ENCODE results near the gene ERBB4. TPM values are rescaled to one million over a fixed set of nuclear protein-coding genes. Genes with fewer than 3 reads are reported as not detected.
"Not testable (repeated sequence)": the region's sequence is repeated elsewhere in the genome, so short reads cannot be mapped to it uniquely, and the experiment has no call there.

ERBB4 gene
- polyA plus RNA-seq, 1 donor: 0.37 TPM

GRCh38 chr2:212193803-212194202 lies 344.8 kb downstream of the ERBB4 start:
- Histone ChIP-seq H3K4me3 (ENCODE audit: low read length) (no peak overlapping the region), H3K4me1 (ENCODE audit: control insufficient read depth, insufficient read depth, low read length) (no peaks in the 10 kb centered on the region), H3K27ac (ENCODE audit: low read length) (no peak overlapping the region), H3K36me3 (ENCODE audit: control insufficient read depth, insufficient read depth, low read length) (no peaks in the 10 kb centered on the region), H3K27me3 (ENCODE audit: control insufficient read depth, insufficient read depth, low read length) (no peaks in the 10 kb centered on the region), H3K9me3 (ENCODE audit: control insufficient read depth, low read depth, low read length) (no peaks in the 10 kb centered on the region)
- 80% methylated on average over 1 of the region's 1 CpG for WGBS (ENCODE audit: insufficient coverage, low lambda C conversion rate)
- DNase-seq: no peak

DNA sequence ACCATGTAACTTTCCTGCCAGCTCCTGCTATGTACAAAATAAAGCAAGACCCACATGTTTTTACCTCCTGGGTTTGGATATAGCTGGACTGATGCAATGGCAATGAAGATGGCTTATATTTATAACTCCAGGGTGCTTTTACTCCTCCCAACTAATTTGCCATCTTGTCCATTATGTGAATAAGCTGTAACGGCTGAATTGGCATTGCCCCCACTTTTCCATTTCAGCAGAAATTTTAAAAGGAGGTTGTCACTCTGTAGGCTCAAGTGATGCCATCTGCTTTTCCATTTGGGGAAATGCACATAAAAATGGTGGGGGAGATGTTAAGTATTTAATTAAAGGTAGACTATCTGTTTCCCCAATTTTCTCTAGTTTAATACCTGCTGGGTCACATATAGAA lies 345.5 kb downstream of the ERBB4 start:
- no CpG with 5 or more reads among the region's 1 CpG for WGBS (ENCODE audit: insufficient coverage, low lambda C conversion rate)
- DNase-seq: no peak
- H3K36me3 ChIP-seq (ENCODE audit: control insufficient read depth, insufficient read depth, low read length): no peaks in the 10 kb centered on the region
- no peaks in the 10 kb centered on the region for H3K4me1 ChIP-seq (ENCODE audit: control insufficient read depth, insufficient read depth, low read length)
- no peaks in the 10 kb centered on the region for H3K27me3 ChIP-seq (ENCODE audit: control insufficient read depth, insufficient read depth, low read length)
- H3K4me3 ChIP-seq (ENCODE audit: low read length): no peak overlapping the region
- H3K9me3 ChIP-seq (ENCODE audit: control insufficient read depth, low read depth, low read length): no peaks in the 10 kb centered on the region
- H3K27ac ChIP-seq (ENCODE audit: low read length): no peak overlapping the region

- H3K27ac ChIP-seq (ENCODE audit: low read length); H3K36me3 ChIP-seq (ENCODE audit: control insufficient read depth, insufficient read depth, low read length); H3K4me1 ChIP-seq (ENCODE audit: control insufficient read depth, insufficient read depth, low read length); H3K4me3 ChIP-seq (ENCODE audit: low read length); H3K9me3 ChIP-seq (ENCODE audit: control insufficient read depth, low read depth, low read length); DNase-seq; H3K27me3 ChIP-seq (ENCODE audit: control insufficient read depth, insufficient read depth, low read length): not testable (repeated sequence)
- WGBS (ENCODE audit: insufficient coverage, low lambda C conversion rate): 81% methylated on average over 3 of the region's 8 CpGs
Observed at GRCh38 chr2:212191438-212191837, 347.2 kb downstream of the ERBB4 start.

DNA sequence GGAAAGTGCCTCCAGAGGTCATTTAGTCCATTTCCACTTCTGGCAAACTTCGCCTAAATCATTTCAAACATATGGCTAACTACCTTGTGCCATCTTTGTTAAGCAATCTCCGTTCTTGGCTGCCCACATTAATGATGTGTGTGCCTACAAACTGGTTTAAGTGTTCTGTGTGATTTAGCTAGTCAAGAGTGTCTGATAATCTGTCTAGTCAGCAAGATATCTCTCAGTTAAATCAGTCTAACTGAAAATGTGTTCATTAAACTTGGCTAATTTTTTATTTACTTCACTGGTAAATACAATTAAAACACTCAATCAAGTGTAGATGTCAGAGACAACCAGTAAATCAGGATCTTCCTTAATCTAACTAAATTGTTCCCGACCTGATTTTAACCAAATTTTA lies 352.4 kb downstream of the ERBB4 start:
- H3K4me3 ChIP-seq (ENCODE audit: low read length): no peak overlapping the region
- no peak overlapping the region for H3K27ac ChIP-seq (ENCODE audit: low read length)
- H3K9me3 ChIP-seq (ENCODE audit: control insufficient read depth, low read depth, low read length): no peaks in the 10 kb centered on the region
- no peak for DNase-seq
- no peaks in the 10 kb centered on the region for H3K27me3 ChIP-seq (ENCODE audit: control insufficient read depth, insufficient read depth, low read length)
- WGBS (ENCODE audit: insufficient coverage, low lambda C conversion rate): 93% methylated on average over 2 of the region's 3 CpGs
- no peaks in the 10 kb centered on the region for H3K4me1 ChIP-seq (ENCODE audit: control insufficient read depth, insufficient read depth, low read length)
- H3K36me3 ChIP-seq (ENCODE audit: control insufficient read depth, insufficient read depth, low read length): no peaks in the 10 kb centered on the region

DNA sequence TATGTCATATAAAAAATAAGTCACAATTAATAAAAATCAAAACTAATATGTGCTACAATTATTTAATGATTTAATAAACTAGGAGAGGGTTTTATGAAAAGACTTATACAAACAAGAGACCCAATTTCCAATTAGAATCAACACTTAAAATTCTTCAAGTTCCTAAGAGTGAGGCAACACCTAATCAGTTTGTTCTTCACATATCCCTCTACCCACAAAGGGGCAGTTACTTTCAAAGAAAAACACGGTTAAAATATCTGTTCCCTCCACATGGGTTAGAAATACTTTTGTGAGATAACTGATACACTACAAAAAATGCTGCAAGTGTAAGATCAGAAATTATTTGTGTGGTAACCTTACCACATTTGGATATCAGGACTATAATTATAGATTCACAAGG lies 357.0 kb downstream of the ERBB4 start:
- H3K36me3 ChIP-seq (ENCODE audit: control insufficient read depth, insufficient read depth, low read length): no peaks in the 10 kb centered on the region
- H3K4me1 ChIP-seq (ENCODE audit: control insufficient read depth, insufficient read depth, low read length): no peaks in the 10 kb centered on the region
- no CpG with 5 or more reads among the region's 1 CpG for WGBS (ENCODE audit: insufficient coverage, low lambda C conversion rate)

GRCh38 chr2:212180408-212181083 lies 358.1 kb downstream of the ERBB4 start:
- 86% methylated on average over 3 of the region's 3 CpGs for whole genome bisulfite sequencing (ENCODE audit: insufficient coverage, low lambda C conversion rate)
- H3K4me1 ChIP-seq (ENCODE audit: control insufficient read depth, insufficient read depth, low read length): no peaks in the 10 kb centered on the region
- no peaks in the 10 kb centered on the region for H3K27me3 ChIP-seq (ENCODE audit: control insufficient read depth, insufficient read depth, low read length)
- H3K9me3 ChIP-seq (ENCODE audit: control insufficient read depth, low read depth, low read length): no peaks in the 10 kb centered on the region
- no peak overlapping the region for H3K4me3 ChIP-seq (ENCODE audit: low read length)
- H3K27ac ChIP-seq (ENCODE audit: low read length): no peak overlapping the region
- no peaks in the 10 kb centered on the region for H3K36me3 ChIP-seq (ENCODE audit: control insufficient read depth, insufficient read depth, low read length)
- DNase-seq: no peak

More for the DNA sequence above, 357.0 kb downstream of the ERBB4 start:
- no peak for DNase-seq
- Histone ChIP-seq H3K9me3 (ENCODE audit: control insufficient read depth, low read depth, low read length) (no peaks in the 10 kb centered on the region), H3K4me3 (ENCODE audit: low read length) (no peak overlapping the region), H3K27me3 (ENCODE audit: control insufficient read depth, insufficient read depth, low read length) (no peaks in the 10 kb centered on the region), H3K27ac (ENCODE audit: low read length) (no peak overlapping the region)

DNA sequence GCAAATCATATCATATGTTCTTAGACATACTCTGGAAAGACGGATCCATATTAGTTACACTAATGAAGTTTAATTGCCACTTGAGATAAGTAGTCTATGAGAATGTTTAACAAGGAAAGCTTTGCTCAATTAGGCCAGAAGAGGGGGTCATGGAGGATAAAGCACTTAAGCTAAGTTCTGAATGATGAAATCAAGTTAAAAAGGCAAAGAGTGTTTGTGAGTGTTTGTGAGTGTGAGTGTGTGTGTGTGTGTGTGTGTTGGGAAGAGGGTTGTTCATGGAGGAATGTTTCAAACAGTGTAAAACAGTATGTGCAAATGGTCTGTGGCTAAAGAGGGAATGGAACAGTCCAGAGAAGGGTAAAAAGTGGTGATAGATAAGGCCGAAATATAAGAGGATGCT lies 360.9 kb downstream of the ERBB4 start:
- WGBS (ENCODE audit: insufficient coverage, low lambda C conversion rate): 100% methylated on average over 1 of the region's 2 CpGs
- Histone ChIP-seq H3K36me3 (ENCODE audit: control insufficient read depth, insufficient read depth, low read length) (no peaks in the 10 kb centered on the region), H3K4me3 (ENCODE audit: low read length) (no peak overlapping the region), H3K27ac (ENCODE audit: low read length) (no peak overlapping the region), H3K9me3 (ENCODE audit: control insufficient read depth, low read depth, low read length) (no peaks in the 10 kb centered on the region), H3K27me3 (ENCODE audit: control insufficient read depth, insufficient read depth, low read length) (no peaks in the 10 kb centered on the region), H3K4me1 (ENCODE audit: control insufficient read depth, insufficient read depth, low read length) (no peaks in the 10 kb centered on the region)
- DNase-seq: no peak

DNA sequence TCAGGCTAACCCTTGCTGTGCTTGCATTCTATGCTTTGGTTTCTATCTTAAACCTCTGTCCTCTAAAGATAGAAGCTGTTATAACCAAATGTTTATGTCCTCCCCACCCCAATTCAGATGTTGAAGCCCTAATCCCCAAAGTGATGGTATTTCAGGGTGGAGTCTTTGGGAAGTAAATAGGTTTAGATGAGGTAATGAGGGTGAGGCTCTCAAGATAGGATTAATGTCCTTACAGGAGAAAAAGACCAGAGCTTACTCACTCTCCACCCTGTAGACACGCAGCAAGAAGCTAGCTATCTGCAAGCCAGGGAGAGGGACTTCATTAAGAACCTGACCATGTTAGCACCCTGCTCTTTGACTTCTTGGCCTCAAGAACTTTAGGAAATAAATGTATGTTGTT lies 362.5 kb downstream of the ERBB4 start:
- Histone ChIP-seq H3K27ac (ENCODE audit: low read length) (no peak overlapping the region), H3K4me1 (ENCODE audit: control insufficient read depth, insufficient read depth, low read length) (no peaks in the 10 kb centered on the region), H3K4me3 (ENCODE audit: low read length) (no peak overlapping the region), H3K36me3 (ENCODE audit: control insufficient read depth, insufficient read depth, low read length) (no peaks in the 10 kb centered on the region), H3K9me3 (ENCODE audit: control insufficient read depth, low read depth, low read length) (no peaks in the 10 kb centered on the region), H3K27me3 (ENCODE audit: control insufficient read depth, insufficient read depth, low read length) (no peaks in the 10 kb centered on the region)
- DNase-seq: no peak
- no CpG with 5 or more reads among the region's 1 CpG for WGBS (ENCODE audit: insufficient coverage, low lambda C conversion rate)

DNA sequence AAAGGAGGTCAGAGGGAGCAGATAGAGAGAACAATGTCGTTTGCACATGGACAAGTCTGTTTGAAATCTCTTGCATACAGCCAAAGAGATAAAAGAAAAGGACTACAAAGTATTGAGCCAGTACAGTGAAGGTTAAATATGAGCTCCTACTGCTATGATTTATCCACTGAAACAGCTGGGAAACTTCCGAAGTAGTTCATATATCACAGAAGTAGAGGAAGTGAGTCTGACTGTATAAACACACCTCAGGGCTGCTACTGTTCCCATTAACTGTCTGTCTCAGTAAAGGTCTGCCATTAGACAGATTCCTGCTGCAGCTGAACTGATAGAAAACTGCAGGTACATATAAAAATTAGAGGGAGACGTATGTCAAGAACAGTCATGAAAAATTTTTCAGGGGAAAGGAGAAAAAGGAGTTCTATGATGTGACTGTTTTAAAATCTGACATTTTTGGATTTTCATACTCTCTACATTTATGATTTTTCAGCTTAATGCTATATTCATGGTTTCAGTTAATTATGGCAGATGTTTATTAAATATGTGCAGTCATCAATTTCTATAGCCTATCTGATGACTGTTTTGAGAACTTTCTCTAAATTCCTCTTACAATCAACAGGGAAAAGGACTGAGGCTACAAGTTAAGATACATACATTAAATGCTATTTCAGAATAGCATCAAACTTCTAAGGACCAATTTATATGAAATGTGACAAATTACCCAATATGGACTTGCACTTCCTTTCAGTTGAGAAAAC lies 364.7 kb downstream of the ERBB4 start:
- no peaks in the 10 kb centered on the region for H3K9me3 ChIP-seq (ENCODE audit: control insufficient read depth, low read depth, low read length)
- H3K27ac ChIP-seq (ENCODE audit: low read length): no peak overlapping the region
- no peaks in the 10 kb centered on the region for H3K27me3 ChIP-seq (ENCODE audit: control insufficient read depth, insufficient read depth, low read length)
- WGBS (ENCODE audit: insufficient coverage, low lambda C conversion rate): 50% methylated on average over 2 of the region's 3 CpGs
- DNase-seq: no peak
- H3K4me1 ChIP-seq (ENCODE audit: control insufficient read depth, insufficient read depth, low read length): no peaks in the 10 kb centered on the region
- no peaks in the 10 kb centered on the region for H3K36me3 ChIP-seq (ENCODE audit: control insufficient read depth, insufficient read depth, low read length)
- H3K4me3 ChIP-seq (ENCODE audit: low read length): no peak overlapping the region

GRCh38 chr2:212173331-212173730 lies 365.3 kb downstream of the ERBB4 start:
- Histone ChIP-seq H3K27me3 (ENCODE audit: control insufficient read depth, insufficient read depth, low read length) (no peaks in the 10 kb centered on the region), H3K27ac (ENCODE audit: low read length) (no peak overlapping the region), H3K4me3 (ENCODE audit: low read length) (no peak overlapping the region), H3K4me1 (ENCODE audit: control insufficient read depth, insufficient read depth, low read length) (no peaks in the 10 kb centered on the region), H3K36me3 (ENCODE audit: control insufficient read depth, insufficient read depth, low read length) (no peaks in the 10 kb centered on the region), H3K9me3 (ENCODE audit: control insufficient read depth, low read depth, low read length) (no peaks in the 10 kb centered on the region)
- no CpG with 5 or more reads among the region's 1 CpG for WGBS (ENCODE audit: insufficient coverage, low lambda C conversion rate)
- no peak for DNase-seq

DNA sequence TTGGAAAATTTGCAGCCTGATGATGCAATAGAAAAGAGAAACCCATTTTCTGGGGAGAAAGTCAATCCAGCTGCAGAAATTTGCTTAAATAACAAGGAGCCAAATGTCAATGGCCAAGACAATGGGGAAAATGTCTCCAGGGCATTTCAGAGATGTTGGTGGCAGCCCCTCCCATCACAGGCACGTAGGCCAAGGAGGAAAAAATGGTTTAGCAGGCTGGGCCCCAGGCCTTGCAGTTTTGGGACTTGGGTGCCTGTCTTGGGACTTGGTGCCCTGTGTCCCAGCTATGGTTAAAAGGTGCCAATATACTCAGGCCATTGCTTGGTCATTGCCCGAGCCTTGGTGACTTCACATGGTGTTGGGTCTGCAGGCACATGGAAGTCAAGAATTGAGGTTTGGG lies 368.2 kb downstream of the ERBB4 start:
- Histone ChIP-seq H3K27me3 (ENCODE audit: control insufficient read depth, insufficient read depth, low read length) (no peaks in the 10 kb centered on the region), H3K9me3 (ENCODE audit: control insufficient read depth, low read depth, low read length) (no peaks in the 10 kb centered on the region), H3K4me3 (ENCODE audit: low read length) (no peak overlapping the region), H3K36me3 (ENCODE audit: control insufficient read depth, insufficient read depth, low read length) (no peaks in the 10 kb centered on the region), H3K27ac (ENCODE audit: low read length) (no peak overlapping the region), H3K4me1 (ENCODE audit: control insufficient read depth, insufficient read depth, low read length) (no peaks in the 10 kb centered on the region)
- DNase-seq: no peak
- no CpG with 5 or more reads among the region's 2 CpGs for whole genome bisulfite sequencing (ENCODE audit: insufficient coverage, low lambda C conversion rate)

Measured in large intestine (tissue), 3 donors.